Measurements from ENCODE around the gene TMEM88.

Gene TMEM88

GRCh38 chr17:7883781-7884386 lies 29.0 kb downstream of the TMEM88 start:
- DNase-seq (ENCODE audit: insufficient read length) (no peak), FAIRE-seq (no peak)
- TF ChIP-seq TAF1 (IDR thresholded peaks at IDR 0.05; ENCODE audit: borderline replicate concordance, low read depth, low read length) (no peak), POLR2AphosphoS5 (IDR thresholded peaks at IDR 0.05; ENCODE audit: low read depth, low read length) (no peak), POLR2A (IDR thresholded peaks at IDR 0.05; ENCODE audit: low read depth, low read length) (no peak)

GRCh38 chr17:7884581-7885366 lies 29.9 kb downstream of the TMEM88 start:
- TF ChIP-seq TAF1 (IDR thresholded peaks at IDR 0.05; ENCODE audit: borderline replicate concordance, low read depth, low read length) (no peak), POLR2AphosphoS5 (IDR thresholded peaks at IDR 0.05; ENCODE audit: low read depth, low read length) (no peak), POLR2A (IDR thresholded peaks at IDR 0.05; ENCODE audit: low read depth, low read length) (no peak)
- DNase-seq (ENCODE audit: insufficient read length) (no peak), FAIRE-seq (no peak)

GRCh38 chr17:7885367-7886226 lies 30.7 kb downstream of the TMEM88 start:
- TF ChIP-seq TAF1 (IDR thresholded peaks at IDR 0.05; ENCODE audit: borderline replicate concordance, low read depth, low read length) = no peak
- peak; percentile 53; the same call in 1 of the 2 replicates for TF ChIP-seq POLR2A (IDR thresholded peaks at IDR 0.05; ENCODE audit: low read depth, low read length)
- TF ChIP-seq POLR2AphosphoS5 (IDR thresholded peaks at IDR 0.05; ENCODE audit: low read depth, low read length) = no peak; the same call in 1 of the 2 replicates
- peak; percentile 63 for FAIRE-seq
- DNase-seq (ENCODE audit: insufficient read length) = peak; percentile 50

GRCh38 chr17:7886227-7887037 lies 31.6 kb downstream of the TMEM88 start:
- DNase-seq (ENCODE audit: insufficient read length) = no peak
- no peak for TF ChIP-seq POLR2A (IDR thresholded peaks at IDR 0.05; ENCODE audit: low read depth, low read length)
- no peak for TF ChIP-seq POLR2AphosphoS5 (IDR thresholded peaks at IDR 0.05; ENCODE audit: low read depth, low read length)
- no peak for TF ChIP-seq TAF1 (IDR thresholded peaks at IDR 0.05; ENCODE audit: borderline replicate concordance, low read depth, low read length)
- no peak for FAIRE-seq

- DNase-seq (ENCODE audit: insufficient read length) (no peak), FAIRE-seq (no peak)
- TF ChIP-seq POLR2AphosphoS5 (IDR thresholded peaks at IDR 0.05; ENCODE audit: low read depth, low read length) (no peak), POLR2A (IDR thresholded peaks at IDR 0.05; ENCODE audit: low read depth, low read length) (no peak), TAF1 (IDR thresholded peaks at IDR 0.05; ENCODE audit: borderline replicate concordance, low read depth, low read length) (no peak)
These were observed 32.2 kb downstream of the TMEM88 start for GRCh38 chr17:7887038-7887481.

- TF ChIP-seq POLR2AphosphoS5 (IDR thresholded peaks at IDR 0.05; ENCODE audit: low read depth, low read length) = 0 out of 2 replicates have a peak, but pooled peaks have one; percentile 25
- TF ChIP-seq POLR2A (IDR thresholded peaks at IDR 0.05; ENCODE audit: low read depth, low read length) = peak; percentile 35; the same call in 1 of the 2 replicates
- no peak for TF ChIP-seq TAF1 (IDR thresholded peaks at IDR 0.05; ENCODE audit: borderline replicate concordance, low read depth, low read length)
- peak; percentile 73 for DNase-seq (ENCODE audit: insufficient read length)
- FAIRE-seq = peak; percentile 95
These were observed 32.8 kb downstream of the TMEM88 start for GRCh38 chr17:7887482-7888183.

- FAIRE-seq (no peak), DNase-seq (ENCODE audit: insufficient read length) (no peak)
- TF ChIP-seq POLR2AphosphoS5 (IDR thresholded peaks at IDR 0.05; ENCODE audit: low read depth, low read length) (no peak), POLR2A (IDR thresholded peaks at IDR 0.05; ENCODE audit: low read depth, low read length) (no peak)
These were observed 33.5 kb downstream of the TMEM88 start, which contains the start of gene CHD3 for GRCh38 chr17:7888184-7888920. CHD3 (plus strand) TSS chr17:7888789; CDS start chr17:7889001, 212 bp downstream.

GRCh38 chr17:7889166-7889955 lies 34.5 kb downstream of the TMEM88 start:
- FAIRE-seq (no peak), DNase-seq (ENCODE audit: insufficient read length) (no peak)
- no peak for TF ChIP-seq POLR2AphosphoS5 (IDR thresholded peaks at IDR 0.05; ENCODE audit: low read depth, low read length)
- no peak for TF ChIP-seq POLR2A (IDR thresholded peaks at IDR 0.05; ENCODE audit: low read depth, low read length)
- no peak for TF ChIP-seq TAF1 (IDR thresholded peaks at IDR 0.05; ENCODE audit: borderline replicate concordance, low read depth, low read length)

All from GM12892 (cell line).